ENCODE results near the gene NNAT. TPM values are rescaled to one million over a fixed set of nuclear protein-coding genes. Genes with fewer than 3 reads are reported as not detected.

The NNAT gene
- total RNA-seq, 1 donor from 2014 or later = 367 TPM

- DNase-seq (ENCODE audit: low spot score in 2 of 2) (no peak), FAIRE-seq (no peak)
These were observed 20.7 kb upstream of the NNAT start for GRCh38 chr20:37500311-37500710.

DNA sequence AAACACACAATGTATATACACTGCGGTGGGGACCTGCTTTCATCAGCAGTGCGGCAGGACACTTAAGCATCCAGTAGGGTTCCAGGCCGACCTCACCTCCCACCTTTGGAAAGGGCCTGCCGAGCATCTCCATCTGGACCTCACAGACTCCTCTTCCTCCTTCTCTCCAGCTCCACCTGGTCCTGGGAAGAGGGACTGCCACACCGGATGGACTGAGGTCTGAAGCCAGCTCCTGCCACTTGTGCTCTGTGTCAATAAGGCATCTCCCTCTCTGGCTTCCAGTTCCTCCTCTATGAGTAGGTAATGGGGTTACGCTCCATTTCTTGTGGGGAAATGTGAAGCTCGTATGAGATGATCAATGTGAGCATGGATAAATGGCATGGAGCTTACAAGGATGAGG, 19.1 kb upstream of the NNAT start:
- no peak for DNase-seq (ENCODE audit: low spot score in 2 of 2)
- FAIRE-seq = no peak

GRCh38 chr20:37502654-37503053, 18.4 kb upstream of the NNAT start:
- DNase-seq (ENCODE audit: low spot score in 2 of 2) = no peak
- FAIRE-seq = no peak

GRCh38 chr20:37503256-37503927, 17.7 kb upstream of the NNAT start:
- no peak for DNase-seq (ENCODE audit: low spot score in 2 of 2)
- no peak for FAIRE-seq

- no peak for DNase-seq (ENCODE audit: low spot score in 2 of 2)
- no peak for FAIRE-seq
These were observed 16.5 kb upstream of the NNAT start for GRCh38 chr20:37504404-37505096.

DNA sequence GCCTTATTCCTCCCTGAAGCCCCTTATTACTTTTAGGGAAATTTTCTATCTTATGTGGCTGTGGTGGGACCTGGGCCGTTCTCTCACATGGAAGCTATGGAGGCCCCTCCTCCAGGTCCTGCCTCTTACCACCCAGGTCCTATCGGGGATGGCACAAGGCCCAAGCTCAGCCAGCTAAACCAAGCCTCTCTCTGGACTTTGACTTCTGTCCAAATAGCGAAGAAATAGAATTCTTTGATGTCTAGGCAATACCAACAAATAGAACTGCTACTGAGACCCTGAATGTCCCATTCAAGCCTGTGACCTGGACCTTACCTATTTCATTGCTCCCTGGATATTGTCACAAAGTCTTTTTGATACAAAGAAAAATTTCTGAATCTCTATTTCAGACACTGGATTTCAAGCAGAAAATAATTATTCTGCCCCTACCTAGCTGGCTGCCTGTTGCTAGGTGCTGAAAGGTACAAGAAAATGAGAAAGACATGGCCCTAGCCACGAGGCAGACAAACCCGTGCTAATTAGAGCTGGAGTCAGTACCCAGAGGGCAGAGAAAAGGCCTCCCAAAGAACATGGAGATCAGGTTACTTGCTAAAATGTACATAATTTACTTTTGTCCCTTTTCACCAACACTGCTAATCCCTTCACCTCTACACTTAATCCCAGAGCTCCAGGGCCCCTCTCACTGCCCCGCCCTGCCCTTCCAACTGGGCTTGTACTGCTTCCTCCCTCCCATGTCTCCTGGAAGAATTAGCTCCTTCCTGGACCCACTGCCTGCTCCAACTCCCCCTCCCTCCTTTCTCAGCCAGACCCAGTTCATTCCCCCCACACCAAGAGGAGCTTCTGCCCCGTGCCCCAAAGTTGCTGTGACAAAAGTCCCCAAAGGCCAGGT, 15.5 kb upstream of the NNAT start:
- no peak for DNase-seq (ENCODE audit: low spot score in 2 of 2)
- no peak for FAIRE-seq

- no peak for FAIRE-seq
These were observed 14.8 kb upstream of the NNAT start for GRCh38 chr20:37506152-37506725.

GRCh38 chr20:37510226-37510625, 10.8 kb upstream of the NNAT start:
- no peak for DNase-seq (ENCODE audit: low spot score in 2 of 2)
- FAIRE-seq = no peak

More at GRCh38 chr20:37506152-37506725, 14.8 kb upstream of the NNAT start:
- no peak for DNase-seq (ENCODE audit: low spot score in 2 of 2)

DNA sequence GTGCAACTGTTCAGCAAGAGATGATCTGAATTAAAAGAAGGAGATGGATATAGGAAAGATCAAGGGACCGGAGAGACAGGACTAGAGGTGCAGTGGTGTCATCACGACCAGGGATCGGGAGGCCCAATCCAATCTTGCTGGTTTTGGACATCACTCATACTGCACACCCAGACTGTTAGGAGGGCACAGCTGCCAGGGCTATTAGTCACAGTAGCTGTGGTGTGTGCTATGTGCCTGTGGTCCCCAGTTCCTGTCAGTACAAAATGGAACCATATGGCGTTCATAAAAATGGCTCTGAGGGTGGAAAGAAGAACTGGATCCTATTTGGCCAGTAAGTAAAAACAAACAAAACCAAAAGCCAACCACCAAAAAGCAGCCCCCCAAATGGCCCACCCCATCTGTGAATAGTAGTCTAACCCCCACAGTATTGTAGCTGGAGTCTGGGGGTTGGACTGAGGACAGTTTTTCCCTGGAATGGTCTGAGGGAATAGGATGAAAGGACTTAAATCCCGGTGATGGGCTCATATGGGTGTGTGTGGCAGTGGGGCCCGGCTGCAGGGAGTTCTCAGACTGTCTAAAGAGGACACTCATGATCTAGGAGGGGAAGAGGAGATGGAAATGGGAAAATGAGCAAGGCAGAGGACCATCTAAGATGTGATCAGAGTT, 9.3 kb upstream of the NNAT start:
- no peak for DNase-seq (ENCODE audit: low spot score in 2 of 2)
- FAIRE-seq = no peak

GRCh38 chr20:37513779-37514359, 7.2 kb upstream of the NNAT start:
- DNase-seq (ENCODE audit: low spot score in 2 of 2) = no peak
- FAIRE-seq = no peak

GRCh38 chr20:37515876-37516275, 5.2 kb upstream of the NNAT start:
- FAIRE-seq = no peak

GRCh38 chr20:37516811-37517750, 4.0 kb upstream of the NNAT start:
- FAIRE-seq = no peak
- no peak for DNase-seq (ENCODE audit: low spot score in 2 of 2)

More at GRCh38 chr20:37515876-37516275, 5.2 kb upstream of the NNAT start:
- DNase-seq (ENCODE audit: low spot score in 2 of 2) = no peak

GRCh38 chr20:37518059-37518458, 3.0 kb upstream of the NNAT start:
- DNase-seq (ENCODE audit: low spot score in 2 of 2) = no peak
- no peak for FAIRE-seq

DNA sequence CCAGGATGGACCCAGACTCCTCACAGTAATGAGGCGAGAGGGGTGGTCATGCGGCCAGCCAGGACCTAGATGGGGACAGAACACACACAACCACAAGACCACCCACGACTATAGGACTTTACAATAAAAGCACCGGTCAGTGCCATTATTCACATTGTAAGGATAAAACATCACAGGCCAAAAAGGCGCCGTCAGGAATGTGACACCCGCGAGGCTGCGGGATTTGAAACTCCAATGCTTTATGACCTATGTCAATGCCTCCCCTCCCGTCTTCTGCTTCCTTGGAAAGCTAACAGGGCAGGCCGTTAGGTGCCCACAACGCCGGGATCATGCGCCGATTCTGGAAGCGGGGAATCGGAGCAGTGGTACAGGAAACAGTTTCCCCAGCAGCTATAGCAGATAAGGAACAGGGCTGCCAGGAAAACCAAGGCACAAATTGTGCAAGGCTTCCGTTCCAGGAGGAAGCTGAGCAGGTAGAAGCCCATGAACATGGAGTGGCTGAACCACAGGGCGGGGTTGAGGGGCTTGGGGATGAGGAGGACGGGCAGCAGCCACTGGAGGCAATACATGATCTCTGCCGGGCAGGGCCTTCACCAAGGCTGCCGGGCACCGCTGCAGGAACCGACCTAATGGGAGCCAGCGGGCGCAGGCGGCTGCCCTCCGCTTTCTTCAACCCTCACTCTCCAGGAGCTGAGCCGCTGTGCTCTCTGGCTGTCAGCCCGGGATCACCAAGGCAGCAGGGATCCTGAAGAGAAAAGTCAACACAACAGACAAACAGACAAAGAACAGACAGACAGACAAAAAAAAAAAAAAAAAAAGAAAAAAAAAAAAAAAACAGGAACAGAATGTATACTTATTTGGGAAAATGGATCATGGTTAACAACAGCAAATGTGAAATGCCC, 2.2 kb upstream of the NNAT start:
- DNase-seq (ENCODE audit: low spot score in 2 of 2) (peak in 1 of 2 donors; percentile 52), FAIRE-seq (no peak)

GRCh38 chr20:37519508-37520418, 1.3 kb upstream of the NNAT start:
- no peak for FAIRE-seq
- DNase-seq (ENCODE audit: low spot score in 2 of 2) = peak in 1 of 2 donors; percentile 34

- DNase-seq (ENCODE audit: low spot score in 2 of 2) (no peak), FAIRE-seq (no peak)
These were observed 563 bp upstream of the NNAT start for GRCh38 chr20:37520419-37520955.

Measured in frontal cortex (tissue), 4 donors.